Measurements from ENCODE around the gene STPG1.

GRCh38 chr1:24311234-24311633 is 102.3 kb downstream of the STPG1 start:
- TF ChIP-seq CTCF (IDR thresholded peaks at IDR 0.05) (no peak), POLR2A (IDR thresholded peaks at IDR 0.05) (no peak)

Measured in testis (tissue), 2 donors.